ENCODE data around the gene TUT7.

- TF ChIP-seq ZNF274 (IDR thresholded peaks at IDR 0.05; ENCODE audit: low read depth, low read length) (no peak), YY1 (IDR thresholded peaks at IDR 0.05; ENCODE audit: insufficient read depth, insufficient read length) (no peak)
Measured at GRCh38 chr9:86356871-86357866, 3.0 kb upstream of the TUT7 start.
